ENCODE results near the gene TRIM37. TPM values are rescaled to one million over a fixed set of nuclear protein-coding genes. Genes with fewer than 3 reads are reported as not detected.

The TRIM37 gene
- total RNA-seq, 1 donor: 26.0 TPM

DNA sequence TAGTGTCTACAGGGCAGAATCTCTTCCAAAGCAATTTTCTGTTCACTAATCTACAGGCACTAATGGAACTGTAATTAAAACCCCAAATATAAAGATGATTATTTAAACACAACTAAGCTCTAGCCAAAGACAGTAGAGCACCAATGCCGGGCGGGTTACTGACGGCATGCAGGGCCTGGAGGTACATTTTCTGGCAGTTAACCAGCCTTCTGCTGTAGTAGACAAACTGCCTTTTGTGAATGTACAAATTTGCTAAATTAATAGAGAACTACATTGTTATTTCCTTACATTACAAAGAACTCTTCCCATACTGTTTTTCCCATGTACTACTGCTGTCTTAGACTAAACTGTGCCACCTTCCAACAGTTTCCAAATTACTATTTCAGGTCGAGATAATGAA, 107.8 kb downstream of the TRIM37 start:
- Histone ChIP-seq H3K4me1 (ENCODE audit: insufficient read depth, low read length) (peaks cover 70% of the 10 kb centered on the region), H3K4me3 (ENCODE audit: low read length) (no peak overlapping the region), H3K9me3 (ENCODE audit: low read depth, low read length) (no peaks in the 10 kb centered on the region), H3K27me3 (ENCODE audit: insufficient read depth, low read length) (no peaks in the 10 kb centered on the region)

DNA sequence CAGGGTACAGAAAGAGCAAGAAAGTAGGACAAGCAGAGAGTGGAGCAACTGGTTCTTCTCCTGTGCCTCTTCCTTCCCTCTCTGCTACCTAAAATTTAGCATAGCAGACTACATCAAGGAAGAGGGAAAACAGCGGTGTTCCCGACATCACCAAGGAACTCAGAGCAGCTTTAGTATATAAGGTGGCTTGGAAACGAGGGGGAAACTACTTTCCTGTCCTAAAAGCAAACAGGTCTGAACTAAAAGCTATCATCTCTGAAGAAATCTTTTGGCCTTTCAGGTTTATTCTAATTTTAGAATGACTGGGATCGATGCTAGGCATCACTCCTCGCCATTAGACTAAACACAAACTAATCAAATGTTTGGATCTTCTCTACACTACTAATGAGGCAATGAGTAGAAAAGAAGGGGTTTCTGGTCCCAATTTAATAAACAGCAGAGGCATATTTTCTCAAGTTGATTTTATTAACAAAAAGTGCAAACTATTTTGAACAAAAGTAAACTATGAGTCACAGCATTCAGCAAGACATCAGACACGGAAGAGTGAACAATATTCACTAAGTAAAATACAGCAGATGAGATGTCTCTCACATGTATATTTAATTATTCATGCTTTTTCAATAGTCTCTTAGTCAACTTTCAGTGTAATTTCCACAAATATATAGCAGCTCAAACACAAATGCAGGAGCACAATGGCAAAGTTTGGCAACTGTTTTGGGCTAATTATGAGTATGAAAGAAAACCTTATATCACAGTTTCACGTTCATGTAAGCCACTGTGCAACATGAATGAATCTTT, 108.7 kb downstream of the TRIM37 start:
- Histone ChIP-seq H3K4me3 (ENCODE audit: low read length) (no peak overlapping the region), H3K4me1 (ENCODE audit: insufficient read depth, low read length) (peaks cover 68% of the 10 kb centered on the region)

DNA sequence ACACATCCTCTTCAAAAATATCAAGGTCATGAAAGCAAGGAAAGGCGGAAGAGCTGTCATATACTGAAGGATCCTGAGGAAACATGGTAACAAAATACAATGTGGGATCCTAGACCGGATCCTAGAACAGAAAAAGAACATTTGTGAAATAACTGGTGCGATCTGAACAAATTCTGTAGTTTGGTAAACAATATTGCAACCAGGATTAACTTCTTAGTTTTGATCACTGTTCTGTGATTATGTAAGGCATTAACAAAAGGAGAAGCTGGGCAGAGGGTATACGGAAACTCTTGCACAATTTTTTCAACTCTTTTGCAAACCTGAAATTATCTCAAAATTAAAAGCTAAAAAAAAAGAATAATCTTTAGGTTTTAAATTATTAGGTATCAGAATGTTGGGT, 109.7 kb downstream of the TRIM37 start:
- Histone ChIP-seq H3K4me3 (ENCODE audit: low read length) (no peak overlapping the region), H3K4me1 (ENCODE audit: insufficient read depth, low read length) (peaks cover 58% of the 10 kb centered on the region), H3K9me3 (ENCODE audit: low read depth, low read length) (no peaks in the 10 kb centered on the region), H3K27me3 (ENCODE audit: insufficient read depth, low read length) (no peaks in the 10 kb centered on the region)

More for the DNA sequence above, 108.7 kb downstream of the TRIM37 start:
- Histone ChIP-seq H3K9me3 (ENCODE audit: low read depth, low read length) (no peaks in the 10 kb centered on the region), H3K27me3 (ENCODE audit: insufficient read depth, low read length) (no peaks in the 10 kb centered on the region)

DNA sequence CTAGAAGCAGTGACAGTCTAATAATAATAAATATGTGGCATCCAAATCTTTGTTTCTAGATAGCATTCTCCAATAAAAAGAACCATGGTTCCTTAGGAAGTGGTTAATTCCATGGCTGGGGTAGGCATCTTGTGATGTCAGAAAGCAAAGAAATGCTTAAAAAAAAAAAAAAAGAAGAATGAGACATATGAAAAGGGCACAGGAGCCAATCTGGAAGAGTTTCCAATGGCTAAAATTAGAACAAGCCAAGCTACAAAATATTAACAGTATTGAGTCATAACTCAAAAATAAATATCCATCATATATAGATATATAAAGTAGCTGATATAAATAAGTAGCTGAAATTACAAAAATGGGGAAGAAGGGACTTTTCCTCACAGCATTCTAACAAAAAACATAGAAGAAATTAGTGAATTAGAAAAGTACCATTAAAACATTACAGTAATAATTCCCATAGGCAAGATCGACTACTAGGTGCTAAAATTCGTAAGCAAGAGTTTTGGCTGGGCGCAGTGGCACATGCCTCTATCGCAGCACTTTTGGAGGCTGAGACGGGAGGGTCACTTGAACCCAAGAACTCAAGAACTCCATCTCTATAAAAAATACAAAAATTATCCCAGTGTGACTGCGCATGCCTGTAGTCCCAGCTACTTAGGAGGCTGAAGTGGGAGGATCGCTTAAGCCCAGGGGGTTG, 111.3 kb downstream of the TRIM37 start:
- Histone ChIP-seq H3K4me1 (ENCODE audit: insufficient read depth, low read length) (peaks cover 45% of the 10 kb centered on the region), H3K27me3 (ENCODE audit: insufficient read depth, low read length) (no peaks in the 10 kb centered on the region), H3K9me3 (ENCODE audit: low read depth, low read length) (no peaks in the 10 kb centered on the region), H3K4me3 (ENCODE audit: low read length) (no peak overlapping the region)

DNA sequence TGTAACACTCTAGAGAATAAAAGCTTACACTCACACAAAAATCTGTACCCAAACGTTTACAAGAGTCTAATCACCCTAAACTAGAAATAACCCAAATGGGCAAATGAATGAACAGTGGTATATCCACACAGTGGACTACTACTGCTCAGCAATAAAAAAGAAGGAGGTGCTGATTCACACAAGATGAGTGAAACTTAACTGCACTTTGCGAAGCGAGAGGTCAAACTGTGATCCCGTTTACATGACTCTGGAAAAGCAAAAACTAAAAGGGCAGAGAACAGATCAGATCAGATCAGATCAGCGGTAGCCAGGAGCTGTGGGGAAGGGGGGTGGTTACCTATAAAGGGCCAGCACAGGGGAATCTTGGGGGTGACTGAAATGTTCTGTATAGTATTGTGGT, 113.4 kb downstream of the TRIM37 start:
- no peaks in the 10 kb centered on the region for H3K27me3 ChIP-seq (ENCODE audit: insufficient read depth, low read length)
- H3K4me1 ChIP-seq (ENCODE audit: insufficient read depth, low read length): peaks cover 32% of the 10 kb centered on the region
- no peaks in the 10 kb centered on the region for H3K9me3 ChIP-seq (ENCODE audit: low read depth, low read length)
- H3K4me3 ChIP-seq (ENCODE audit: low read length): no peak overlapping the region

DNA sequence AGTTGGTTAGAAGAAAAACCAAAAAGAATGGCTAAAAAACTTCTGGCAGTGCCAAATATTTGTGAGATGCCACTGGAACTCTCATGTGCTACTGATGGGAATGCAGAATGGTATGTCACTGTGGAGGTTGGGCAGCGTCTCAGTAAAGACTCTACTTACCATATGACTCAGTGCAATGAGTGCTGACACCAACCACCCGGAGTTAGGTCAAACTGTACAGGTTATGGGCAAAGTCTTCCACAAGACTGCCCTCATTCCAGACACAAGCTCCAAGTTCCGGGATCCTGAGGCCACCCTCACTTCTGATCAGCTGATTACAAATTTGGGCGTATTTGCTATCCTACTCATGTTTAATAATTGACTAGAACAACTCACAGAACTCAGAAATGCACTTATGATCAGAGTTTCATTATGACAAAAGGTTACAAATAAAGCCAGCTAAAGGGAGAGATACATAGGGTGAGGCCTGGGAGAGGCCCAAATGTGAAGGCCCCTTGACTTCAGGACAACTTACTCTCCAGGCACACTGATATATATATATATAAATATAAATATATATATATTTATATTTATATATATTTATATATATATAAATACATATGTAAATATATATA, 114.9 kb downstream of the TRIM37 start:
- Histone ChIP-seq H3K4me1 (ENCODE audit: insufficient read depth, low read length) (peaks cover 19% of the 10 kb centered on the region), H3K27me3 (ENCODE audit: insufficient read depth, low read length) (no peaks in the 10 kb centered on the region), H3K9me3 (ENCODE audit: low read depth, low read length) (no peaks in the 10 kb centered on the region), H3K4me3 (ENCODE audit: low read length) (no peak overlapping the region)

DNA sequence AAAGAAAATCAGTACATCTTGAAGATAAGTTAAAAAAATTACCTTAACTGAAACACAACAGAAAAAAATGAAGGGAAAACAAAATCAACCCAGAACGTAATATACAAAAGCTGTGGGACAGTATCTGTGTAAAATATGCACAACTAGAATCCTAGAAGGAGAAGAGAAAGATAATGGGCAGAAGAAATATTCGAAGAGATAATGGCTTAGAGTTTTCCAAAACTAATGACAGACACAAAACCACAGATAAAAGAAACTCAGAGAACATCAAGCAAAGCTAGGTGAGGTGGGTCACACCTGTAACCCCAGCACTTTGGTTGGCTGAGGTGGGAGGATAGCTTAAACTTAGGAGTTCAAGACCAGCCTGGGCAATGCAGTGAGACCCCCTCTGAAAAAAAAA, 117.1 kb downstream of the TRIM37 start:
- peaks cover 10% of the 10 kb centered on the region for H3K4me1 ChIP-seq (ENCODE audit: insufficient read depth, low read length)
- H3K27me3 ChIP-seq (ENCODE audit: insufficient read depth, low read length): no peaks in the 10 kb centered on the region
- no peak overlapping the region for H3K4me3 ChIP-seq (ENCODE audit: low read length)
- no peaks in the 10 kb centered on the region for H3K9me3 ChIP-seq (ENCODE audit: low read depth, low read length)

DNA sequence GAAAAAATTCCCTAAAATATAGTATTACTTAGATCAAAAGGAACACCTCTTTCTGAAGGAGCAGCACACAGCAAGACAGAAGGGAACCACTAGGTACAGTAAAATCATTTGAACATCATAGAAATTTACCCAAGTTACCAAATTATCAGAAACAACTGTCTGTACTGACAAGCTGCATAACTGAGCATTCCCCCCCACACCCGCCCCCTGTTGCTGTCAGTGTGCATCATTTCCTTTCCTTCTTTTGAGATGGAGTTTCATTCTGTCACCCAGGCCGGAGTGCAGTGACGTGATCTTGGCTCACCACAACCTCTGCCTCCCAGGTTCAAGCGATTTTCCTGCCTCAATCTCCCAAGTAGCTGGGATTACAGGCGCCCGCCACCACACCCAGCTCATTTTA, 120.7 kb downstream of the TRIM37 start:
- no peaks in the 10 kb centered on the region for H3K9me3 ChIP-seq (ENCODE audit: low read depth, low read length)
- no peaks in the 10 kb centered on the region for H3K27me3 ChIP-seq (ENCODE audit: insufficient read depth, low read length)
- no peak overlapping the region for H3K4me3 ChIP-seq (ENCODE audit: low read length)
- peaks cover 10% of the 10 kb centered on the region for H3K4me1 ChIP-seq (ENCODE audit: insufficient read depth, low read length)

DNA sequence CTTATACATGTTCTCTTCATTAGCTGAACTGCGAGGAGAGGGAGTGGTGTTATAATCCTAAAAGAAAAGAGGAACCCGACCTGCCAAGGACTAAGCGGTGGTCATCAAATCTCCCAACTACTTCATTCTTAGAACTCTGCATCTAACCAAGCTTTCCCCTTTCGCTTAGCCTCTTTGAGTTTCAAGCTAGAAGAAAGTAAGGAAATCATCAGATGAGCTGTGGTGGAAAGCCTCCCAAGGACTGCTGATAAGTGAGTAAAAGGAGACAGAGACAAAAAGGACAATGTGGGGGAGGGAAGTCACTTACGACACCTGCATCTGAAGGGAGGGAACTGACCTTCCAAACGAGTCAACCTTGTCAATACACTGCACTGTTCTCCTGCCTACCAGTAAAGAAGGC, 121.3 kb downstream of the TRIM37 start:
- no peaks in the 10 kb centered on the region for H3K9me3 ChIP-seq (ENCODE audit: low read depth, low read length)

DNA sequence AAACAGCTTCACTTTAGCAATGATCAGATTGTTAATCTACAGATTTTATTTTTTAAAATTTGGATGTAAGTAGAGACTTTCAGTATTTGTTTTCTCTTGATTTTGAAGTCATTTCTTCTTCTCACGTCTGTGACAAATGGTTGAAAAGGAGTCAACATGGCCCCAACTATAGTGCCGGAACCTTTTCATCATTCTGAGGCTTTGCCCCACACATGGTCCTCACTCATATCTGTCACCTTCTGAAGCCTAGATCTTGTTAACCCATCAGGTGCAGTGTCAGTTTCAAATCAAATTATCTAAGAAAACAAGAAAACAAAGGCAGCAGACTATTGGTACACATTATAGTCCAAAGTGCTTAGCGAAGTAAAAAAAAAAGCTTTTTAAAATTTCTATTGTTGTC, 124.1 kb downstream of the TRIM37 start:
- Histone ChIP-seq H3K27me3 (ENCODE audit: insufficient read depth, low read length) (no peaks in the 10 kb centered on the region), H3K4me1 (ENCODE audit: insufficient read depth, low read length) (peaks cover 10% of the 10 kb centered on the region), H3K9me3 (ENCODE audit: low read depth, low read length) (no peaks in the 10 kb centered on the region), H3K4me3 (ENCODE audit: low read length) (no peak overlapping the region)

More for the DNA sequence above, 121.3 kb downstream of the TRIM37 start:
- peaks cover 10% of the 10 kb centered on the region for H3K4me1 ChIP-seq (ENCODE audit: insufficient read depth, low read length)
- H3K4me3 ChIP-seq (ENCODE audit: low read length): no peak overlapping the region
- no peaks in the 10 kb centered on the region for H3K27me3 ChIP-seq (ENCODE audit: insufficient read depth, low read length)

DNA sequence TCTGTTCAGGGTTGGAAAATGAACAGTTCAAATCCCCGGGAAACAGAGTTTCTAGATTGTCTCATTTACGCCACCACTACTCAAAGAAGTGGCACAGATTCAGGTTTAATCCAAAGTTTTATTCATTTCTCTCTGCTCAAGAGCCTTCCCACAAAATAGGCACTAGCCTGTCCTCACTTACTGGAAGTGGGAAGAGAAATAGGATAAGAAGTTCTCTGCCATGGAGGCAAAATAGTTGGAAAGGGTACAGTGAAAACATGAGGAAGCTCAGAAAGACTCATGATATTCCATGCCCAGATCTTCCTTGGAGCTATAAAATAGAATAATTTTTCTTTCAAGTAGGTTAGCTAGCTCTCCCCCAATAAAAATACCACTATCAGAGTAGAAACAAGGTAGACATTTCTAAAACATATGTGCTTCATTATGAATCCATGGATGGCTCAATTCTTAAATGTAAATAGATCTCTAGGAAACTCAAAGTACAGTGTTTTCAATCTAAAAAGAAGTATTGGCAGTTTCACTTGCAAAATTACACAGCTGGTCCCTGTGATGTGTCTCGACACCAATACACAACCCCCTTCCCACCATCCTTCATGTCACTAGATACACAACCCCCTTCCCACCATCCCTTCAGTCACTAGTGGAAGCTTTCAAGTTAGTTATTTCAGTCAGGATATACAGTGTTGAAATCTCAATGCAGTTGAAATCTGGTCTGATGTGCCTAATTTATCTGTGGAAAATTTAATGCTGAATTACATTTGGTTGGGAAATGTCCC, 125.8 kb downstream of the TRIM37 start:
- Histone ChIP-seq H3K9me3 (ENCODE audit: low read depth, low read length) (no peaks in the 10 kb centered on the region), H3K4me3 (ENCODE audit: low read length) (no peak overlapping the region), H3K27me3 (ENCODE audit: insufficient read depth, low read length) (no peaks in the 10 kb centered on the region), H3K4me1 (ENCODE audit: insufficient read depth, low read length) (peaks cover 11% of the 10 kb centered on the region)

DNA sequence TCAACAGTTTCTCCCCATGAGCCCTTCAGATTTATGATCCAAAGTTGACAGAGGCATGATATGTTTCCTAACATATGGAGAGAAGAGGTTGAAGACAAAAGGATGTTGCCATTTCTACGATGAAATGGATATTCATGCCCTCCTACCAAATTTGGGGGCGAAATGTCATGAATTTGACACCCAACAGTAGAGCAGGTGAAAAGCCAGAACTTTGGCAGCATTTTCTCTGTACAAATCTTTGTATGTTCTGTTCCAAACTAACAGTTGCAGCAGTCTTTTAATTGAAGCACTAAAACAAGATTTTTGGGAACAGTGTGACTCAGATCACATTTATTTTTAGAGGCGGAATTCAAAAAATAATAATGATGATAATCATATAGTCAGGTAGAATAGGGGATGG, 130.1 kb downstream of the TRIM37 start:
- no peaks in the 10 kb centered on the region for H3K9me3 ChIP-seq (ENCODE audit: low read depth, low read length)
- H3K27me3 ChIP-seq (ENCODE audit: insufficient read depth, low read length): no peaks in the 10 kb centered on the region
- H3K4me3 ChIP-seq (ENCODE audit: low read length): no peak overlapping the region
- H3K4me1 ChIP-seq (ENCODE audit: insufficient read depth, low read length): peaks cover 11% of the 10 kb centered on the region

DNA sequence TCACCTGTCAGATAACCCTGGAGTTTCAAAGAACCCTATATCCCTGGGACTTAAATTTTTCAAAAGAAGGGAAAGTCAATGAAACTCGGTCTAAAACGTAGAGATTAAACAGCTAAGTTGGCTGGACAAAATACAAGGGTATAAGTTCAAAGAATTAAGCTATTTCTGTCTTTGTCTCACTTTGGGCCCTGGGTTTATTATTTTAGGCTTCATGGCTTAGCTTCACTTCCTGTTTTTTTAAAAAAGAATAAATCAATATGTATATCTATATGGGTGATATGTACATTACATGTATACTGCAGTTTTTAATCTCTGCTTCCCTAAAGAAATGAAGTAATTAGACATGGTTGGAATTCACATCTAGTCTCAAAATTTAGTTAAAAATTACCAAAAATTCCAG, 132.3 kb downstream of the TRIM37 start:
- Histone ChIP-seq H3K4me3 (ENCODE audit: low read length) (no peak overlapping the region), H3K4me1 (ENCODE audit: insufficient read depth, low read length) (peaks cover 11% of the 10 kb centered on the region), H3K9me3 (ENCODE audit: low read depth, low read length) (no peaks in the 10 kb centered on the region), H3K27me3 (ENCODE audit: insufficient read depth, low read length) (no peaks in the 10 kb centered on the region)

DNA sequence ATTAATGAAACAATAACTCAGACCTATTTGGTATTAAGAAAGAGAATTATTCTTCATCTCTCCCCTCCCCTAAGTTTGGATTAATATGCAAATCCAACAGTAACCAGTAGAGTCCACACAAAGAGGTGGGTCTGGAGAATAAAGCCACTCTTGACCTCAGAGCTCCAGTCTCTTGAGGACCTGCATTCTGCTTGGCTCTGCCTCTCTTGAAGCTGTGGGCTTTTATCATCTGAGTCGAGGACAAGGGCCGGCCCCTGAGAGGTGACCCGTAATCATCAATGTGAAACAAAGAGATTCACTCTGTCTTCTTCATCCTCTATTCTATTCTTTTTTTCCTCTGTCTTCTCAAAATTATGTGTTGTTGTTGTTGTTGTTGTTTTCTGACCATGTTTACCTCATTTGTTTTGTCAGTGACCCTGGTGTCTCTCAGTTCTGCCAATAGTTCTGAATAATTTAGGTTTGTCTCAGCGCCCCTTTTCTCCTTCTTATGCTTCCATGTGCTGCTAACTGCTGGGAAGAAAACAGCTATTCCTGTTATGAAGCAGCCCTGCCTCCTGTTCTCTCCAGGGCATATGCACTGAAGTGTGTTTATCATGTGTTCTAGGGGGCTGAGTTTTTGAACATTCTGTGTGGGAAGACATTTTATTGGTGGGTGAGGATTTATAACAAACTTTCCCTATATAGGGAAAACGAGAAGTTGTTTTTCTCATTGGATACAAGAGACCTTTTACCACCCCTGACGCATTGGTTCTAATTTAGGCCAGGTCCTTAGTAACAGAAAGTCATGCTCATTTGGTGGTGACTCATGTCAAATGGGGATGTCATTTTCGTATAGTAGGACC, 135.8 kb downstream of the TRIM37 start:
- Histone ChIP-seq H3K9me3 (ENCODE audit: low read depth, low read length) (no peaks in the 10 kb centered on the region), H3K4me1 (ENCODE audit: insufficient read depth, low read length) (peaks cover 5% of the 10 kb centered on the region), H3K27me3 (ENCODE audit: insufficient read depth, low read length) (no peaks in the 10 kb centered on the region), H3K4me3 (ENCODE audit: low read length) (no peak overlapping the region)

Measured in mononuclear cell (primary cell).